ENCODE data around the gene OVOL1.

OVOL1 gene

DNA sequence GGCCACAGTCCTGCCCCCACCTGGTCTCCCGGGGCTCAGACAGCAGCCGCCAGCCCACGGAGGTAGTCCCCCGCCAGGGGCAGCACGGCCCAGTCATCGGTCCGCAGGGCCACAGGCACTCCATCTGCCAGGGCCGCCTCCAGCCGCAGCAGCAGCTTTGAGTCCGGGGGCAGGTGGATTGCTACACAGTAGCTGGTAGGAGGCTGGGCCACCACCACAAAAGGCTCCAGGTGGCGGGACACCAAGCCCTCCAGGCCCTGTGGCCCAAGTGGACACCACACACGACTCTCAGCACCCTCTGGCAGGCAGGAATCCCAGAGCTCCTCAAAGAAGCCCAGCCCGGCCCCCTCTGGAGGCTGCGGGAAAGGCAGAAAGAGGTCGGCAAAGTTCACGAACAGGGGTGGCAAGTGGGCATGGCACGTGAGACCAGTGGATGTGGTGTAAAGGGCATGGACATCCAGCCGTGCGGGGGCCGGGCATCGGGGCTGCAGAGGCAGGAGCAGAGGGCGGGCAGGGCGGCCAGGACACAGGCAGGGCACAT is 9.0 kb upstream of the OVOL1 start:
- no peak for DNase-seq

DNA sequence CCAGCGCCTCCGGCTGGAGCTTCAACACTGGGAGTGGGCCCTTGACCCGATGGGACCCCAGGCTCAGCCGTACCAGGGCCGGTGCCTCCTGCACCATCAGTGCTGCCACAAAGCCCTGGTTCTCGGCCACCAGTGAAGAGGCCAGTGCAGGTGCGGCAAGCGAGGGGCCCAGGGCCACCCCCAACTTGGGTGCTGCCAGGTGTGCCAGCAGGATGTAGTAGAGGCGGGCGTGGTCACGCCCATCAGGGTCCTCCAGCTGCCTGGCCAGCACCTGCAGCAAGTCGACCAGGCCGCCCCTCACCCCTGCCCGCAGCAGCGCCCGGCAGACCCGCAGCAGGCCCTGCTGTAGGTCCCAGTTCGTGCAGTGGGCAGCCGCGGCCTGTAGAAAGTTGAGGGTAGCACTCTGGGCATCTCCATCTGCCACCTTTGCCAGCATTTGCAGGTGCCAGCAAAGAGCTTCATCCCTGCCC is 8.4 kb upstream of the OVOL1 start:
- DNase-seq, result no peak

DNA sequence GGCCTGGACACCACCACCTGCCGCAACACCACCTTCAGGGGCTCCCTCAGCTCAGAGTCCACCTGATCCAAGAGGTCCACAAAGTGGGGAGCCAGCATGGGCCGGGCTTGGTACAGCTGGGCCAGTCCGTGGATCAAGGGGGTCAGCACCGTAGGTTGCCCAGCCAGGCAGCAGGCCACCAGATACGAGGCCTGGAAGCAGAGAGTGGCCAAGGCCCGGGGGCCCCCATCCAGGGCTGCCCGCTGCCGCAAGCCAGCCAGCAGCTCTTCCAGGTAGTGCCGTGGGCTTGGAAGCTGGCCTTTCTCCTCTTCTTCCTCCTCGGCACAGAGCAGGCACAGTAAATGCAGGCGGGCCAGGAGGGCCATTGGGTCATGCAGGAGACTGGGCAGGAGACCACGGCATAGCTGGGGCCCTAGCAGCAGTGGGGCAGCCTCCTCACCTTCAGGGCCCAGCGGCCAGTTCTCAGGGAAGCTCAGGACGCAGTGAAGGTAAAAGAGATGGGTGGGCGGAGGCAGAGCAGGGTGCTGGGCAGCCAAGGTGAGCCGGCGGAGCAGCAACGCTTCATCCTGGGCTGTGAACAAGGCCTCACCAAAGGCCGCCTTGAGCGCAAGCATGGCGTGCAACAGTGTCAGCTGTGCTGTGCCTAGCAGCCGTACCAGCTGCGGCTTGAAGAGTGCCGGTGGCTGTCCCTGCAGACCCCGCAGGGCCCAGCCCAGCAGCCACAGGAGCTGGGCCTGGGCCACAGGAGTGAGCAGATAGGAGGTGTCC is 7.8 kb upstream of the OVOL1 start:
- DNase-seq, result no peak

DNA sequence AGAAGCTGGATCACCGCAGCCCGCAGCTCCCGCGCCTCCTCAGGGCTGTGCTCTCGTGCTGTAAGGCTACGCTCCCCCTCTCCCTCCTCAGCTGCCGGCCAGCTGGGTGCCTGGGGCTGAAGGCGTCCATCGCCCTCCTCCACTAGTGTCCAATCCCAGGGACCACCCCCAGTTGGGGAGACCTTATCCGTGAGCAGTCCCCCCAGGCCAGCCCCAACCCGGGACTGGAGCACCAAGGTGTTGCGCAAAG is 7.3 kb upstream of the OVOL1 start:
- DNase-seq, result no peak

DNA sequence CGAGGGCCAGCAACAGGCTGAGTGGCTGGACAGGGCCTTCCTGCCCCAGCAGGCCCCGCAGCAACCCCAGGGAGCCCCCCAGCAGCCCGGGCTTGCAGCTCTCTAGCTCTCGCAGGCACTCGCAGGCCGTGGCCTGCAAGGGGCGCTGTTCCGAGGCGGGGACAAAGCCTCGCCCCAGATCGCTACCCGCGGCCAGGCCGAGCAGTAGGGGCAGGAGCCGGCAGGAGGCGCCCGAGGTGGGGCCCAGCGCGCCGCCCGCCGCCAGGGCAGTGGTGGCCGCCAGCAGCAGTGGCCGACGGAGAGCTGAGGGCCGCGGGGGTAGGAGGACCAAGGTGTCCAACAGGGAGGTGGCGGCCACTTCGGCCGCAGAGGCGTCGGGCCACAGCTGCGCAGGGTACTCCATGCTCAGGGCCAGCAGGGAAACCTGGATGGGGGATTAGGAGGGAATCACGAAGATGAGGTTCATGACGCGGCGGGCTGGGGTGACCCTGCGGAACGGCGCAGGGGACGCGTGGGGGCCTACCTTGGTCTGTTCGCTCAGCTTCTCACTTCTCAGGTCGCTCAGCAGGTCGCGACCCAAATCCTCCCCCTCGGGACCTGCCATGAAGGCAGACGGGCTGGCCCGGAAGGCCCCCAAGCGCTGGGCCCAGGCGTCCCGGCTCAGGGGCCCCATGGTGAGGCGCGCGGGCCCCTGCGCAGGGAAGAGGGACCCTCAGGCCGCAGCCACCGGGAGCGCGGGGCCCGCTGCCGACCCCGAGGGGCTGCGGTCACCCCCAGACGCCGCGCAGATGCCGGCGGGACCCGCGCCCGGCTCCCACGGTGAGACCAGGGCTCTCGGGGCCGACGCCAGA is 6.7 kb upstream of the OVOL1 start:
- peak in 46 of 56 donors; percentile 8 to 81 (median 44) for DNase-seq

DNA sequence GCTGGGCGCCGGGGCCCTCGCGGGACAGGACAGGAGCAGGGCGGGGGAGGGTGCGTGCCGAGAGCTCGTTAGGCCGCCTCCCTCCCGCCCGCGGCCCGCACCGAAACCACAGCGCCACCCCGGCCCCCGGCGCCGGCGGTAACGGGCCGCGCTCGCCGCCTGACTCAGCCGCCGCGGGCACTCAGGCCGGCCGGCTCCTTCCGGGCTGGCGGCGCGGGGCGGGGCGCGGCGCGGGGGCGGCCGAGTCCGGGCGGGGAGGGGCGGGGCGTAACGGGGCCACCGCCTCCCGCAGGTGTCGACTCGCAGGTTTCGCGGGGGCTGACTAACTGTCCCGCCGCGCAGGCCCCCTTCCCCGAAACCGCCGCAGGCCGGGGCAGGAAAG is 6.1 kb upstream of the OVOL1 start, which contains the start of gene AP5B1:
Gene AP5B1, minus strand, starts transcription at position 207 of the 382 bp plus-strand sequence. CDS start 385 bp downstream, outside the sequence.
- DNase-seq, result peak in 32 of 56 donors; percentile 11 to 72 (median 32)

DNA sequence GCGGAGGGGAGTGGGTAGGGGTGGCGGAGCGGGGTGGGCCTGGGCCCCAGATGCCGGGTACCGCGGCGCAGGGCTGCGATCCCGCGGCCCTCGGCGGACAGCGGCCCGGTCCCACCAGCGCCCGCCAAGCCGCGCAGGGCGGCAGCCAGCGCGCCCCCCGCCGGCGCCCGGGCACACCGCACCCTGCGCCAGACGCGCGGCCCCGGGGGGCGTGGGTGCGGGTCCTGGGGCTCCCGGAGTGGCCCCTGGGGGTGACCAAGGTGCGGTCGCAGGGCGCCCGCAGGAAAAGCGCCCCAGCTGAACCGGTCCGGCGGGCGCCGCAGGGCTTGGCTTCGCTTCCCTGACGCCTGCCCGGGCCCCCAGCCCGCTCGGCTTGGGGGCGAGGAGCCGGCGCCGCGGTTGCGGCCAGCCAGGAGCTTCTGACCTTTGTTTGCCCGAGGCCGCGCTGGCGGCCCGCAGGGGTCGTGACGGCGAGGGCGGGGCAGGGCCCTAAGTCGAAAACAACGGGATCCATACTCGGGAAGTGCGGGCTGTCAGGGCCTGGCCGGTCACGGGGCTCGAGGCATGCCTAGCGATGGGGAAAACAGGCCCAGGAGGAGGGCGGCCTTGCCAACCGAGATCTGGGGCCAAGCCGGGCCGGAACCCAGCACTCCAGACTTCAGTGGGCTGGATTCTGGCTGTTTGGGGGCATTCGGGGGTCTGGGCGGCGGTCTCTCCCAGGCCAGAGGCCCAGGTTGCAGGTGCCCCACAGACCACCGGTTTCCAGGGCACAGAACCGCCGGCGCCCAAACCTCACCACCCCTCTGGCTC is 5.5 kb upstream of the OVOL1 start:
- DNase-seq, result peak in 23 of 56 donors; percentile 7 to 59 (median 26)

DNA sequence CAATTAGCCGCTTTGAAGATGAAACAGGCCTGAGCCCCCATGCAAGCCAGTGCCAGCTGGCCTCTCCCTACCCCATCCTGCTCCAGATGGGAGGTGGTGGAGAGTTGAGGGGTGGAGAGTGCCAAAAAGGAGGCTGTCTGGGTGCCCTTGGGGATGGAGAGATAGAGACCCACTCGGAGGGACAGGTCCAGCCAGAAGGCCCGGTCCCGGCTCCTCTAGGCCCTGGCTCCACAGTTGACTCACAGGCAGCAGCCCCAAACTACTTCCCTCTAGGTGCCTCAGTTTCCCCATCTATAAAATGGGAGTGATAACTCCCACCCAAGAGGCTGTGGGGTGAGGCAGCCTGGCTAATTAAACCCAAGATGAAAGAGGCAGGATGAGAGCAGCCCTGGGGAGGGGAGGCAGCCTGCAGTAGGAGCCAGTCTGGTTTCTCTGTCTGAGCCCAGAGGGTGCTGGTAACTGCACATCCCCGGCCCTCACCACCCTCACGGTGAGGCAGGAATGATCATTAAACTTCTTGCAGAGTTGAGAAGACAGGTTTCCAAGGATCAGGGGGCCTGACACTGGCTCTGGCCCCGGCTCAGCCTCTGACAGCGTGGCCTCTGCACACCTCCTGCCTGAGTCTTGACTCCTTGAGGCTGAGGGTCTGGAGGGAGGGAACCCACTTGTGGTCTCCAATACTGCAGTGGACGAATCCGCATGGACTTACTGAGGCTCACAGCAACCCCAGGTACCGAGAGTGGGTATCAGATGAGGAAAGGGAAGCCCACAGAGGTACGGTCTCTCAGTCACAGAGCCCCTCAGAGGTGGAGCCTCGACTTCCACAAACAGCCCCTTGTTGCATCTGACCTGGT is 4.7 kb upstream of the OVOL1 start:
- no peak for DNase-seq

DNA sequence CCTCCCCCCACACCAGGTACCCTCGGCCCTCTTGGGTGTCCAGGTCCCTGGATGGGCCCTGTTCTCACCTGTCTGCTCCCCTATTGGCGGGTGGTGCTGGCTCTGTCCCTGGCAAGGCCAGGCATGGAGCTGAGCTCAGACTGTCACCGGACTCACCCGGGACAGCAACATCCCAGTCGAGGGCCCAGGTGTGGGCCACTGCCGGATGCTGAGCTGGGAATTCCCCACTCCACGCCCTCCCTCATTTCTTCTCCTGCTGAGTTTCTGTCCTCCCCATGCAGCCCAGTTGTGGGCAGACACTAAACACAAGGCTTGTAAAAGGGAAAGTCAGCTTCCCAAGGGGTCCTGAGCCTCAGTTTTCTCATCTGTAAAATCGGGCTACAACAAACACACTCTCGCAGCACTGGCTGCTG is 4.0 kb upstream of the OVOL1 start:
- no peak for DNase-seq

DNA sequence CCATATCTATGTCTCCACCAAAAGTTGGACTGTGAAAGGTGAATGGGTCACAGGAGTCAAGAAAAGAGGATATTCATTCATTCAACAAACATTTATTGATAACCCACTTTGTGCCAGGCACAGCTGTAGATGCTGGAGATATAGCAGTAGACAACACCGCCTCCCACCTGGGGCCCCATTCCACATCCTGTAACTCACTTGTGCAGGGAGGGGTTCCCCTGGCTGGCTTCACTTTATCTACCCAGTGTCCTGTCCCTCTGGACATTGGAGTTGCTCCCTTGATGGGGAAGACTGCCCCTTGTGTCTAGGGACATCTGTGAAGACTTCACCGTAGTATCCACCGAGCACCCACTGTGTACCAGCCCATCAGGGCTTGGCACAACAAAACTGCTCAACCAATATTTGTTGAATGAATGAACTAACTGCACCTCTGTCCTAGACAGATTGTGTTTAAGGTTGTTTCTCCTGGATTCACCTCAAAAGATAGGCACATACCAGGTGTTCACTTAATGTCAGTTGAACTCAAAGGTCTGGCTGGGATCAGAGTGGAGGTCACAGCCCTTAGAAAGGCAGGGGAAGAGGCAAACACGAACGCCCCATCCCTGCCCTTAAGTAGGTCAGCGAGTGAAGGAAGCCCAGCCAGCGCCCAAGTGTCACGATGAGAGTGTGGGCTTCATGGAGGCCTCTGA is 1.4 kb upstream of the OVOL1 start:
- DNase-seq, result no peak

DNA sequence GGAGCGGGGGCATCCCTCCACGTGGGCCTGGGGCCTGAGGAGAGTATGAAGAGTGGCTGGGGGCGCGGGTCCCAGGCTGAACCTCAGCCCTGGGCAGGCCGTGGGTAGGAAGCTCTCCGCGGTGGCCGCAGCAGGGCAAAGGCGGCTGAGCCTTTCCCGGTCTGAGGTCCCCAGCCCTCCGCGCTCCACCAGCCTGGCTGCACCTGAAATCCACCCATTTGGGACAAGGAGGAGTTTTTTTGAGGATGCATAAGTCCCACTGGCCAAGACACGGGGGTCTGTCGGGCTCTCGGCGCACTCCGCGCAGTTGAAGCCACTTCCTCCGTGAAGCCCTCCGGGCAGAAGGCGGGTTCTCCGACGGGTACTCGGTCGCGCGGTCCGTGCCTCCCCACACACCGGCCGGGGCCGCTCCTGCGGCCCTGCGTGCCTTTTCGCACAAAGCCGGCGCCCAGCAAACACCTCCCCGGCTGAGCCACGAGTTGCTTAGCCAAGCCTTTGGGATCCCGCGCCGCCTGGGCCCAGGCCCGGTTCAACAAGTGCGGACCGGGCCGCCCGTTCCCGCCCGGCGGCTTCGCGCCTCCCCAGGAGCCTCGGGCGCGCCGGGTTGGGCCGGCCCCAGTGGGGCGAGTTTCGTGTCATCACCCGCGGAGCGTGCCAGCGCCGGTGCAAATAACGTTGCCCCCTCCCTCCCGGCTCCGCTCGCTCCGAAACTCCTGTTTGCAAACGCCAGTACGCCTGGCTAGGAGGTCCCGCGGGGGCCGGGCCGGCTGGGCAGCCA is 666 bp upstream of the OVOL1 start:
- DNase-seq, result no peak

DNA sequence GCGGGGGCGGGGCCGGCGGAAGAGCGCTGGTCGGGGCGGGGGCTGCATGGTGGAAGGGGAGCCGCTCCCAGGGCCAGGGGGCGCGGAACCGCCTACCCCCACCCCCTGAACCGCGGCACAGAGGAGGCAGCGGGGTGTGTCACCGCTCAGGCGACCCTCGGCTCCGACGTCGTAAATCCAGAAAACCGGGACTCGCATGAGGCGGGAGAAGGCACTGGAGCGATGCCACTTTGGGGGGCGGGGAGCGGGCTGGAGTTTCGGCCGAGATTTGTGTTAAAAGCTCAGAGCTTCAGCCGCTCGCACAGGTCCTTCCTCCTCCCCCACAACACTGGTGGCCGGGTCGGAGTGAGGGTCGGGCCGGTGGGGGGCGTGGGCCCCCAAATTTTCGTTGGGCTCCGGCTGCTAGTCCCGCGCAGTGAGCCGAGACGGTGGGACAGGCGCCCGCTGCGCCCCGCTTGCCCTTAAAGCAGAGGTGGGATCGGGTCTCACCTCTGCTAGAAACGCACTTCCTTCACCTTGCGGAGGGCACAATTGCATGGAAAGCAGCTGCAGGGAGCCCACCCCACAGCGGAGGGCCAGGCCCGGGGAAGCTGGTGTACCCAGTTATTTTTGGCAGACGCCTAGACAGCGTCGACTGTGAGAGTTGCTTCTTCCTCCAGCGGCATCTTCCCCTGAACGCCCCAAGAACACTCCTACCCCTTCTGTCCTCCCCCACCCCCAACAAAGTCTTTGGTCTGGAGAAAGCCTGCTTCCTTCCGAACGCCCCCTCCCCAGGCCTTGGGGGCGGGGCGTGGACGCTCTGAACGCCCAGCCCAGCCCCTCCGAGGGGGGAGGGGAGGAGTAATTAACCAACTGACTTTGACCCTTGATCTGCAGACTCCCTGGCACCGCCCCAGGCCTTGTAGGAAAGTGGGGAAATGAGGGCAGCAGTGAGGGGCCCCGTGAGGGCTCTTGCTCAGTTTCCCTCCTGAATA is 1.1 kb downstream of the OVOL1 start:
- no peak for DNase-seq

DNA sequence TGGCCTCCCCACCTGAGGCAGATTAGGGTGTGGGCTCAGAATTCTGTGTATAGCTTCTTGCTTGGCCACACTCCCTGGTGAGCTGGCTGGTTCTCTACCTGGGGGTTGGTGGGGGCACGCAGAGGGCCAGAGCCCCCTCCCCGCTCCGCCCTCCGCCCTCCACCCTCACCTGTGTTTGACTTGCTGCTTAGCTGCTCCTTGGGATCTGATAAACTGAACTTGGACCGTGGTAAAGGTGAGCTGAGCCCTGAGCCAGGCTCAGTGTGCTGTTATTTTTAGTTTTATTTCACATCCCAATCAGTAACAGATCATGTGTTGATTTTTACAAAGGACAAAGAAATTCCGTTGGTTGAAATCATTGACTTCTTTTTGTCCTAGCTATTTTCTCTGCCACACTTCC is 2.0 kb downstream of the OVOL1 start:
- no peak for DNase-seq

DNA sequence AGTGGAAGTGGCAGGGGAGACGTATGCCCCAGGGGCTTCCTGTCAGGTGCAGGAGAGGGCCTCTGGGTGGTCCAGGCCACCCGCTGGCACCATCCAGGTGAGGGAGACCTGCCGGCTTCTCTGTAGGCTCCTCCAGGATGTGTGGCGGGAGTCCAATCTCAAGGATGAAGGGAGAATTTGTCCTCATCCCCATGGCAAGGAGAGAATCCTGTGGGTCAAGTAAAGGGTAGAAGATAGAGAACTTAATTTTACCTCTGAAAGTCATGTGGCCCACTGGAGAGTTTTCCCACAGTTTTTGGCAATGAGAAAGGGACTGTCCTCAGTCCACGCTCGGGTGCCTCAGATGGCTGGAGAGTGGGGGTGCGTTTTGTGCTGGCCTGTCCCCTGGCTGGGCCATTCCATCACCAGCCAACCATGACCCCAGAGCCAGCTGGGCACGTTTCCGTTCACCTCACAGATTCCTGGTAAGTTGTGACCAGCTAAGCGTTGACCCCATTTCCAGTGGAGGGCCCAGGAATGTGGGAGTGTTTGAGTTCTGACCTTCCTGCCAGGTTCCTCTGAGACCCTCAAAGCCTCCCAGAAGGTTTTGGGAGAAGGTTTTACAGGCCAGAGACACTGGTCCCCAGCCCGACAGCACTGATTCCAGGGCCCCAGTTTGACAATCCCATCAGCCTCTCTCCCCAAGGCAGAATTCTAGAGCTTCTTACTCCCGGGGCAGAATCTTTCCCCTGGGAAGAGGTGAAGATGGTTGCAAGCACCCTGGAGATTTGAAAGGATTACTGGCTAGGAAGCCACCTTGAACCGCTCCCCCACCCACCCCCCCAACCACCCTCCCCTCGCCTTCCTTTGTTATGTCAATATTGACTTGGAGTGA is 2.6 kb downstream of the OVOL1 start:
- no peak for DNase-seq

DNA sequence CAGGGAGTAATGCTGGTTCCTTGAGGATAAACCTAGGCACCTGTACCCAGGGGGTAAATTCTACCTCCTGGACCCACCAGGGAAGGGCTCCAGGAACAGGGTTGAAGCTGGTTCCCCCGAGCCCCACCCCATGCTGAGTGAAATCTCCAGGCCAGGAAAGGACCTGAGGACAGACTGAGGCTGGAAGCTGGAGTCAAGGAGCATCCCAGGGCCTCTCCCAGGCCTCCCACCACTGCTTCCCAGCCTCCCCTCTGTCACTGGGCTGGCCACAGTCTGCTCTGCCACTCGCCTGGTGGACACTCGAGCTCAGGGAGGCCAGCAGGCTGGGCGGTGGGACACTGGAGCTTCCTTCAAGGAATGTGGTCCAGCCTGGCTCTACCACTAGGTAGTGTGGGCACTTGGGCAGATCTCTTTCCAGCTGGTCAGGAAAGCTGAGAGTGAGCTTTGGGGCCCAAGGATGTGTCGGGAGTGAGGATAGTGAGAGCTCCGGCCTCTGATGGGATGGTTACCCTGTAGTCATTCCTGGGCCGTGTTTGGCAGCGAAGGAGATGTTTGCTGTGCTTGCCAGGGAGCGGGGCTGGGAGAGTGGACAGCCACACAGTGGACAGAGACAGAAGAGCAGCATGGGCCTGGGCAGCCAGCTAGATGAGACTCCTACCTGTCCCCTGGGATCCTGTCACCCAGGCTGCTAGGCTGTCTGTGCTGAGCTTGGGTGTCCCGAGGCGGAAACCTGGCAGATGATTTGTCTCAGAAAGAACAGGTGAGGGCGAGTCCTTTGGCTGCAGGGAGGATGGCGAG is 3.4 kb downstream of the OVOL1 start:
- no peak for DNase-seq

All from nucleus accumbens (tissue), 56 donors.